OCI-LY1 (cell line): ENCODE data around the gene RYR1.

ENCODE experiments used
- EZH2 ChIP-seq: fragments of 200-600 bp; sonication (generic), shearing (Covaris generic); IDR thresholded peaks from 2 replicates; pipeline ENCODE4 v1.8.0; 2017; ENCODE audit warnings: borderline replicate concordance, mixed run types, mild to moderate bottlenecking, antibody characterized with exemption, low read length, moderate library complexity, mixed read lengths
- TF ChIP-seq, protein P1 (sequence below): fragments of 200-600 bp; sonication (generic), shearing (Covaris generic); IDR thresholded peaks from 2 replicates; pipeline ENCODE4 v1.5.1; 2017; ENCODE audit warnings: mild to moderate bottlenecking, antibody characterized with exemption, low read length, moderate library complexity, mixed read lengths

DNA sequence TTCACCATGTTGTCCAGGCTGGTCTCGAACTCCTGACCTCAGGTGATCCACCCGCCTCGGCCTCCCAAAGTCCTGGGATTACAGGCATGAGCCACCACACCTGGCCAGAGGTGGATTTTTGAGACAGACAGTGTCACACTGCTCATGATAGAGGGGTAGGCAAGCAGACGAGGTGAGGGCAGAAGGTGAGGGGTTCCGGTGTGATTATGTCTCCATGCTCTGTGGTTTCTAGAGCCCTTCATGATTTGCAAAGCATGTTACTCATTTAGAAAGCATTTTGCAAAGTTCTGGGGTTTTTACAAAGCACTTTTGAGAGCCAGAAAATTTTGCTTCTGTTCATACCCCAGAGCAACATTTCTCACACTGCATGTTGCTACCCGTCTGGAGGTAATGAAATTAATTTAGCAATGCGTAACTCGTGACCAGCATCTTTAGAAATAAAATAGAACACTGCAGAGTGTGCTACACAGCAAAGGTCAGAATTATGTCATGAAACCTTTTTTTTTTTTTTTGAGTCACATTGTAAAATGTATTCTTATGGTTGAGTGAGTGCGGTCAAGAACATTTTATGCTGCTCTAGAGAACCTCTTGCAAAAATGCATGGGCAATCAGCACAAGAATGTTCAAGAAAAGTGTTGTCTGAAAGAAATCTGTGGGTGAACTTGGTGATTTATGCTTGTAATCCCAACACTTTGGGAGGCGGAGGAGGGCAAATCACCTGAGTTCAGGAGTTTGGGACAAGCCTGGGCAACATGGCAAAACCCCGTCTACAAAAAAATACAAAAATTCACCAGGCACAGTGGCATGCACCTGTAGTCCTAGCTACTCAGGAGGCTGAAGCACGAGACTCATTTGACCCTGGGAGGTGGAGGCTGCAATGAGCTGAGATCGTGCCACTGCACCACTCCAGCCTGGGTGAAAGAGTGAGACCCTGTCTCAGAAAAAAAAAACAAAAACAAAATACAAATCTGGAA is 126.2 kb downstream of the RYR1 start:
- TF ChIP-seq, protein P1, sequence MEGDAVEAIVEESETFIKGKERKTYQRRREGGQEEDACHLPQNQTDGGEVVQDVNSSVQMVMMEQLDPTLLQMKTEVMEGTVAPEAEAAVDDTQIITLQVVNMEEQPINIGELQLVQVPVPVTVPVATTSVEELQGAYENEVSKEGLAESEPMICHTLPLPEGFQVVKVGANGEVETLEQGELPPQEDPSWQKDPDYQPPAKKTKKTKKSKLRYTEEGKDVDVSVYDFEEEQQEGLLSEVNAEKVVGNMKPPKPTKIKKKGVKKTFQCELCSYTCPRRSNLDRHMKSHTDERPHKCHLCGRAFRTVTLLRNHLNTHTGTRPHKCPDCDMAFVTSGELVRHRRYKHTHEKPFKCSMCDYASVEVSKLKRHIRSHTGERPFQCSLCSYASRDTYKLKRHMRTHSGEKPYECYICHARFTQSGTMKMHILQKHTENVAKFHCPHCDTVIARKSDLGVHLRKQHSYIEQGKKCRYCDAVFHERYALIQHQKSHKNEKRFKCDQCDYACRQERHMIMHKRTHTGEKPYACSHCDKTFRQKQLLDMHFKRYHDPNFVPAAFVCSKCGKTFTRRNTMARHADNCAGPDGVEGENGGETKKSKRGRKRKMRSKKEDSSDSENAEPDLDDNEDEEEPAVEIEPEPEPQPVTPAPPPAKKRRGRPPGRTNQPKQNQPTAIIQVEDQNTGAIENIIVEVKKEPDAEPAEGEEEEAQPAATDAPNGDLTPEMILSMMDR = no peak
- TF ChIP-seq EZH2 = no peak
